Measurements from ENCODE around the gene MACROD2.

DNA sequence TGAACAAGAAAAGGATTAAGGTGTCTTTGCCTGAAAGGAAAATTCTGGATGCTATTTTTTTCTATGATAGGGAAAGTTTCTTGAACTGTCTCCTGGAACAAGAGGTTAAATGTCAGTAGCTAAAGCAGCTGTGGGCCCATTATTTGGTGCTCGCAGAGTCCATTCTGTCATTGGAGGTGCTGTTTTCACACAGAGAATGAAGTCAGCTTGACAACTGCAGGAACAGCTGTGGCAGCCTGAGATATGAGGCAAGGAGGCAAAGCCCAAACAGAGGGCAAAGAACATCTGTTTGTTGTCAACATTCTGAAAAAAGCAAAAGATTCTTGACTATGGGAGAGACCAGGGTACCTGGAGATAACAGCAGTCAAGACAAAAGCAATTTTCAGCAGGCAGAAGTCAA, 2029.8 kb downstream of the MACROD2 start:
- no peak for TF ChIP-seq ZNF274 (IDR thresholded peaks at IDR 0.05; ENCODE audit: low read depth, low read length)
- TF ChIP-seq YY1 (IDR thresholded peaks at IDR 0.05; ENCODE audit: insufficient read depth, insufficient read length) = no peak
